Keratinocyte (primary cell): Measurements from ENCODE around the gene CLDN3. TPM values are rescaled to one million over a fixed set of nuclear protein-coding genes. Genes with fewer than 3 reads are reported as not detected.
"Not testable (repeated sequence)": the region's sequence is repeated elsewhere in the genome, so short reads cannot be mapped to it uniquely, and the experiment has no call there.

Source experiments
- DNase-seq: peaks from one replicate; pipeline ENCODE4 v3.0.0-alpha.2; 2011; ENCODE audit warnings: low read depth, missing footprints, low spot score
- FAIRE-seq: peaks from 2 replicates; lab custom pipeline; 2011; peaks lifted over from hg19 to GRCh38; lab: Jason Lieb, UNC
- H2AFZ ChIP-seq: 2 replicates; pipeline ENCODE4 v1.6.0; 2012; ENCODE audit warnings: low read length, control low read depth, inconsistent platforms; ENCODE audit not compliant: control insufficient read depth
- H3K27ac ChIP-seq: 2 replicates; pipeline ENCODE4 v1.5.1; 2011; ENCODE audit warnings: low read length; ENCODE audit not compliant: control insufficient read depth, insufficient read depth
- H3K27me3 ChIP-seq: 3 replicates; pipeline ENCODE4 v1.6.0; 2011; ENCODE audit warnings: low read length; ENCODE audit not compliant: control insufficient read depth, insufficient read depth; ENCODE audit errors: extremely low read depth
- H3K36me3 ChIP-seq, 2 experiments: 2 replicates in 1 of 2; 3 replicates in 1 of 2; pipeline ENCODE4 v1.5.1; 2011; ENCODE audit warnings: low read length in 2 of 2, mild to moderate bottlenecking in 1 of 2; ENCODE audit not compliant: control insufficient read depth in 2 of 2, insufficient read depth in 2 of 2; ENCODE audit errors: extremely low read depth in 1 of 2
- H3K4me1 ChIP-seq: 3 replicates; pipeline ENCODE4 v1.5.1; 2011; ENCODE audit warnings: low read length; ENCODE audit not compliant: control insufficient read depth, insufficient read depth; ENCODE audit errors: extremely low read depth
- H3K4me2 ChIP-seq: 3 replicates; pipeline ENCODE4 v1.6.0; 2011; ENCODE audit warnings: low read depth, low read length; ENCODE audit not compliant: control insufficient read depth, insufficient read depth; ENCODE audit errors: extremely low read depth
- H3K4me3 ChIP-seq, 3 experiments: fragments of 200-600 bp in 1 of 3; sonication (generic) in 1 of 3; 2 replicates in 2 of 3; 3 replicates in 1 of 3; pipeline ENCODE4 v1.5.1; 2011 to 2016; ENCODE audit warnings: low read length in 3 of 3, mild to moderate bottlenecking in 3 of 3, control low read depth in 2 of 3, inconsistent platforms in 1 of 3, low read depth in 1 of 3, mixed read lengths in 1 of 3, mixed run types in 1 of 3, moderate library complexity in 1 of 3; ENCODE audit not compliant: control insufficient read depth in 2 of 3, insufficient read depth in 2 of 3; ENCODE audit errors: extremely low read depth in 1 of 3
- H3K79me2 ChIP-seq: 2 replicates; pipeline ENCODE4 v1.6.0; 2012; ENCODE audit warnings: low read length; ENCODE audit not compliant: control insufficient read depth, insufficient read depth
- H3K9ac ChIP-seq: 3 replicates; pipeline ENCODE4 v1.6.0; 2011; ENCODE audit warnings: low read length; ENCODE audit not compliant: control insufficient read depth, insufficient read depth; ENCODE audit errors: extremely low read depth
- H3K9me1 ChIP-seq: 3 replicates; pipeline ENCODE4 v1.6.0; 2011; ENCODE audit warnings: low read length; ENCODE audit not compliant: control insufficient read depth, insufficient read depth; ENCODE audit errors: extremely low read depth
- H3K9me3 ChIP-seq: 2 replicates; pipeline ENCODE4 v1.5.1; 2012; ENCODE audit warnings: low read depth, low read length; ENCODE audit not compliant: control insufficient read depth
- H4K20me1 ChIP-seq: 3 replicates; pipeline ENCODE4 v1.6.0; 2011; ENCODE audit warnings: low read length; ENCODE audit not compliant: control insufficient read depth, insufficient read depth; ENCODE audit errors: extremely low read depth
- CTCF ChIP-seq, 3 experiments: IDR thresholded peaks in 1 of 3; conservative IDR thresholded peaks in 1 of 3; optimal IDR thresholded peaks in 1 of 3; 2 replicates in 2 of 3; 3 replicates in 1 of 3; pipeline versions ENCODE3 to v1.5.1; 2011; ENCODE audit warnings: low read length in 3 of 3, mild to moderate bottlenecking in 3 of 3, moderate library complexity in 2 of 3, control low read depth in 1 of 3, inconsistent platforms in 1 of 3; ENCODE audit not compliant: insufficient read depth in 2 of 3; ENCODE audit errors: extremely low read depth in 1 of 3
- EZH2 ChIP-seq: IDR thresholded peaks from one replicate; pipeline ENCODE4 v1.6.1; 2012; ENCODE audit warnings: inconsistent platforms, mild to moderate bottlenecking, low read length, moderate library complexity
- dilution Hi-C: fragments of 300-500 bp; cut with MboI; formaldehyde crosslinking; loops from one replicate; pipeline ENCODE4 v1.7.0; 2020; ENCODE audit warnings: low sequenced_read_pairs; ENCODE audit not compliant: extremely low pct_ligation_motif_present
- polyA plus RNA-seq, 5 experiments: library from polyadenylated mRNA; depleted of rRNA in 3 of 5; stranded (reverse) in 3 of 5; stranded (forward) in 1 of 5; unstranded in 1 of 5; fragments of >200 nt; gene quantifications; 1 replicate in 1 of 5; 2 replicates in 3 of 5; 3 replicates in 1 of 5; pipeline versions ENCODE4 v1.2.1 to v1.2.3, GENCODE V29; 2011 to 2012; ENCODE audit warnings: missing spikeins in 2 of 5, low read depth in 1 of 5, low replicate concordance in 1 of 5

Gene CLDN3
- polyA plus RNA-seq, 1 donor (not counting 4 experiments of a cell fraction or from before 2014, with no cell fraction given): not detected

- H3K4me3 ChIP-seq: no peak overlapping the region
- dilution Hi-C loops: no loop called here
- no peak overlapping the region for H3K4me2 ChIP-seq
- H3K4me1 ChIP-seq: peaks cover 7% of the 10 kb centered on the region
- H3K9me1 ChIP-seq: no peaks in the 10 kb centered on the region
- H3K9ac ChIP-seq: no peak overlapping the region
- no peaks in the 10 kb centered on the region for H3K9me3 ChIP-seq
- no peaks in the 10 kb centered on the region for H3K36me3 ChIP-seq
- H2AFZ ChIP-seq: no peak overlapping the region
- H3K27ac ChIP-seq: no peak overlapping the region
- TF ChIP-seq EZH2 (no peak), CTCF (optimal IDR thresholded peaks at IDR 0.05 in 1 of 3, IDR thresholded peaks at IDR 0.05 in 1 of 3, conservative IDR thresholded peaks at IDR 0.05 in 1 of 3; ENCODE audit: extremely low read depth in 1 of 3, insufficient read depth in 2 of 3, low read length in 3 of 3) (no peak)
- FAIRE-seq: no peak
- H4K20me1 ChIP-seq: no peaks in the 10 kb centered on the region
- H3K79me2 ChIP-seq: no peaks in the 10 kb centered on the region
- DNase-seq: no peak
- H3K27me3 ChIP-seq: no peaks in the 10 kb centered on the region
Observed at GRCh38 chr7:73801577-73801976, 31.5 kb upstream of the CLDN3 start.

- Histone ChIP-seq H3K27me3 (no peaks in the 10 kb centered on the region), H3K9me1 (no peaks in the 10 kb centered on the region), H3K9me3 (no peaks in the 10 kb centered on the region), H3K4me1 (peaks cover 7% of the 10 kb centered on the region), H3K36me3 (no peaks in the 10 kb centered on the region), H3K27ac (no peak overlapping the region), H3K4me2 (no peak overlapping the region), H4K20me1 (no peaks in the 10 kb centered on the region), H3K4me3 (no peak overlapping the region), H3K9ac (no peak overlapping the region), H2AFZ (no peak overlapping the region), H3K79me2 (no peaks in the 10 kb centered on the region)
- dilution Hi-C loops: no loop called here
- FAIRE-seq: peak; percentile 76
- TF ChIP-seq CTCF (optimal IDR thresholded peaks at IDR 0.05 in 1 of 3, IDR thresholded peaks at IDR 0.05 in 1 of 3, conservative IDR thresholded peaks at IDR 0.05 in 1 of 3; ENCODE audit: extremely low read depth in 1 of 3, insufficient read depth in 2 of 3, low read length in 3 of 3): no peak
- no peak for TF ChIP-seq EZH2
- no peak for DNase-seq
Observed at GRCh38 chr7:73799282-73800141, 29.4 kb upstream of the CLDN3 start.

- H3K9ac ChIP-seq, DNase-seq, H3K4me2 ChIP-seq, H3K4me3 ChIP-seq, H3K9me3 ChIP-seq, H3K79me2 ChIP-seq, dilution Hi-C loops, H2AFZ ChIP-seq, FAIRE-seq, H3K9me1 ChIP-seq, H3K27ac ChIP-seq, H3K36me3 ChIP-seq, H3K27me3 ChIP-seq, H4K20me1 ChIP-seq: not testable (repeated sequence)
- H3K4me1 ChIP-seq: peaks cover 11% of the 10 kb centered on the region
Observed at GRCh38 chr7:73797176-73797575, 27.1 kb upstream of the CLDN3 start.

GRCh38 chr7:73796656-73797055 lies 26.6 kb upstream of the CLDN3 start:
- H3K4me3 ChIP-seq, H3K9me1 ChIP-seq, H4K20me1 ChIP-seq, FAIRE-seq, H3K27ac ChIP-seq, H3K9me3 ChIP-seq, H3K4me2 ChIP-seq, dilution Hi-C loops, DNase-seq, H2AFZ ChIP-seq, H3K36me3 ChIP-seq, H3K27me3 ChIP-seq, H3K79me2 ChIP-seq, H3K9ac ChIP-seq: not testable (repeated sequence)
- peaks cover 11% of the 10 kb centered on the region for H3K4me1 ChIP-seq
